GM23338 (cell line): ENCODE data around the gene MAPK8IP3. TPM values are rescaled to one million over a fixed set of nuclear protein-coding genes. Genes with fewer than 3 reads are reported as not detected.
A peak's percentile ranks its signal among the peaks of the same experiment; 100 is the strongest.

ENCODE experiments used
- ATAC-seq: fragments of 200-7000 bp; cut with Tn5 transposase; 3 replicates; pipeline ENCODE4 v1.9.1; 2020
- DNase-seq: peaks from one replicate; pipeline ENCODE4 v3.0.0-alpha.2; 2015; ENCODE audit warnings: low spot score
- H2AFZ ChIP-seq: fragments of 200-600 bp; sonication (generic); 2 replicates; pipeline ENCODE4 v1.8.0; 2016; ENCODE audit warnings: antibody characterized with exemption, mild to moderate bottlenecking, moderate library complexity
- H3F3A ChIP-seq: fragments of 200-600 bp; sonication (generic); replicated peaks from 2 replicates; pipeline ENCODE4 v1.8.0; 2017; ENCODE audit warnings: antibody characterized with exemption, mixed run types, low read depth
- H3K27ac ChIP-seq: fragments of 200-600 bp; sonication (generic); 2 replicates; pipeline ENCODE4 v1.6.1; 2016; ENCODE audit warnings: low read depth
- H3K27me3 ChIP-seq: fragments of 200-600 bp; sonication (generic); 2 replicates; pipeline ENCODE4 v1.8.0; 2016; ENCODE audit warnings: mild to moderate bottlenecking, mixed run types, moderate library complexity; ENCODE audit not compliant: insufficient read depth
- H3K36me3 ChIP-seq: fragments of 200-600 bp; sonication (generic); 2 replicates; pipeline ENCODE4 v1.8.0; 2016; ENCODE audit warnings: mild to moderate bottlenecking; ENCODE audit not compliant: insufficient read depth
- H3K4me1 ChIP-seq: fragments of 200-600 bp; sonication (generic); 2 replicates; pipeline ENCODE4 v1.8.0; 2016; ENCODE audit warnings: mild to moderate bottlenecking, moderate library complexity; ENCODE audit not compliant: insufficient read depth
- H3K4me2 ChIP-seq: fragments of 200-600 bp; sonication (generic); 2 replicates; pipeline ENCODE4 v1.7.1; 2017; ENCODE audit warnings: mixed run types
- H3K4me3 ChIP-seq: fragments of 200-600 bp; sonication (generic); 2 replicates; pipeline ENCODE4 v1.6.1; 2016; ENCODE audit warnings: mixed run types
- H3K79me2 ChIP-seq: fragments of 200-600 bp; sonication (generic); replicated peaks from 2 replicates; pipeline ENCODE4 v1.8.0; 2017; ENCODE audit warnings: mild to moderate bottlenecking; ENCODE audit not compliant: insufficient read depth
- H3K9me2 ChIP-seq: fragments of 200-600 bp; sonication (generic); 2 replicates; pipeline ENCODE4 v1.8.0; 2017; ENCODE audit not compliant: insufficient read depth
- H4K20me1 ChIP-seq: fragments of 200-600 bp; sonication (generic); replicated peaks from 2 replicates; pipeline ENCODE4 v1.8.0; 2017; ENCODE audit warnings: mild to moderate bottlenecking; ENCODE audit not compliant: insufficient read depth
- H3K27ac Mint-ChIP-seq: 2 replicates; pipeline ENCODE4 v1.8.0; 2020; ENCODE audit warnings: inconsistent platforms, mild to moderate bottlenecking, moderate library complexity, mixed read lengths
- H3K27me3 Mint-ChIP-seq: 3 replicates; pipeline ENCODE4 v1.8.0; 2022; ENCODE audit warnings: low read depth, mild to moderate bottlenecking, moderate library complexity, mixed read lengths, inconsistent platforms; ENCODE audit not compliant: insufficient read depth, poor library complexity
- H3K36me3 Mint-ChIP-seq: 3 replicates; pipeline ENCODE4 v1.8.0; 2021; ENCODE audit warnings: low read depth, mild to moderate bottlenecking, inconsistent platforms, moderate library complexity, mixed read lengths
- H3K4me1 Mint-ChIP-seq: 3 replicates; pipeline ENCODE4 v1.8.0; 2020; ENCODE audit warnings: mild to moderate bottlenecking, inconsistent platforms, mixed read lengths
- H3K4me3 Mint-ChIP-seq: 3 replicates; pipeline ENCODE4 v1.8.0; 2021; ENCODE audit warnings: moderate library complexity, mild to moderate bottlenecking, inconsistent platforms, mixed read lengths
- H3K9me3 Mint-ChIP-seq: 3 replicates; pipeline ENCODE4 v1.8.0; 2020; ENCODE audit warnings: moderate library complexity, mild to moderate bottlenecking, inconsistent platforms, mixed read lengths
- CREB1 ChIP-seq: fragments of 250-450 bp; sonication (Bioruptor Pico); IDR thresholded peaks from 2 replicates; pipeline ENCODE4 v1.5.0; 2020; ENCODE audit warnings: low read depth, mild to moderate bottlenecking, moderate library complexity
- EZH2phosphoT487 ChIP-seq: fragments of 200-600 bp; sonication (generic); IDR thresholded peaks from one replicate; pipeline ENCODE4 v1.8.1; 2018; ENCODE audit warnings: antibody characterized with exemption; ENCODE audit not compliant: unreplicated experiment
- JUNB ChIP-seq: IDR thresholded peaks from one replicate; pipeline ENCODE4 v1.6.1; 2016; ENCODE audit warnings: antibody characterized with exemption; ENCODE audit not compliant: unreplicated experiment
- NANOG ChIP-seq: IDR thresholded peaks from 2 replicates; pipeline ENCODE4 v1.6.1; 2016; ENCODE audit warnings: antibody characterized with exemption, borderline replicate concordance
- POLR2AphosphoS5 ChIP-seq: IDR thresholded peaks from 2 replicates; pipeline ENCODE4 v1.6.1; 2016; ENCODE audit warnings: antibody characterized with exemption, low read depth
- STAT1 ChIP-seq: IDR thresholded peaks from one replicate; pipeline ENCODE4 v1.6.1; 2016; ENCODE audit warnings: antibody characterized with exemption; ENCODE audit not compliant: unreplicated experiment
- ZNF114 ChIP-seq: fragments of 250-450 bp; sonication (Bioruptor Pico); IDR thresholded peaks from 2 replicates; pipeline ENCODE4 v1.5.0; 2020; ENCODE audit warnings: mild to moderate bottlenecking, moderate library complexity
- ZNF331 ChIP-seq: fragments of 250-450 bp; sonication (Bioruptor Pico); IDR thresholded peaks from 2 replicates; pipeline ENCODE4 v1.5.0; 2020; ENCODE audit warnings: low read depth, mild to moderate bottlenecking, moderate library complexity
- polyA plus RNA-seq: library from polyadenylated mRNA; unstranded; fragments of >200 nt; fragmentation: Nextera tagmentation; extraction: Ambion mirVana; gene quantifications from 2 replicates; pipeline ENCODE4 v1.2.1, GENCODE V29; 2016
- total RNA-seq: library from RNA; depleted of rRNA; stranded (reverse); fragments of >200 nt; shearing (Covaris generic); gene quantifications from 2 replicates; pipeline ENCODE4 v1.2.3, GENCODE V29; 2014
- TF ChIP-seq, protein P1 (sequence below), 2 experiments: fragments of 200-600 bp in 1 of 2; sonication (generic) in 1 of 2; conservative IDR thresholded peaks; 2 replicates each; pipeline versions ENCODE4 v1.5.1 to v1.6.1; 2016 to 2017; ENCODE audit warnings: antibody characterized with exemption in 2 of 2, low read depth in 2 of 2, mild to moderate bottlenecking in 2 of 2, moderate library complexity in 1 of 2
- TF ChIP-seq, protein P2 (sequence below): IDR thresholded peaks from one replicate; pipeline ENCODE4 v1.6.1; 2018; ENCODE audit warnings: antibody characterized with exemption; ENCODE audit not compliant: unreplicated experiment
- TF ChIP-seq, protein P3 (sequence below): IDR thresholded peaks from 2 replicates; pipeline ENCODE4 v1.6.1; 2016; ENCODE audit warnings: antibody characterized with exemption

The MAPK8IP3 gene
- total and polyA plus RNA-seq, 2 experiments from 2014 or later = 11.3 to 58.4 TPM

DNA sequence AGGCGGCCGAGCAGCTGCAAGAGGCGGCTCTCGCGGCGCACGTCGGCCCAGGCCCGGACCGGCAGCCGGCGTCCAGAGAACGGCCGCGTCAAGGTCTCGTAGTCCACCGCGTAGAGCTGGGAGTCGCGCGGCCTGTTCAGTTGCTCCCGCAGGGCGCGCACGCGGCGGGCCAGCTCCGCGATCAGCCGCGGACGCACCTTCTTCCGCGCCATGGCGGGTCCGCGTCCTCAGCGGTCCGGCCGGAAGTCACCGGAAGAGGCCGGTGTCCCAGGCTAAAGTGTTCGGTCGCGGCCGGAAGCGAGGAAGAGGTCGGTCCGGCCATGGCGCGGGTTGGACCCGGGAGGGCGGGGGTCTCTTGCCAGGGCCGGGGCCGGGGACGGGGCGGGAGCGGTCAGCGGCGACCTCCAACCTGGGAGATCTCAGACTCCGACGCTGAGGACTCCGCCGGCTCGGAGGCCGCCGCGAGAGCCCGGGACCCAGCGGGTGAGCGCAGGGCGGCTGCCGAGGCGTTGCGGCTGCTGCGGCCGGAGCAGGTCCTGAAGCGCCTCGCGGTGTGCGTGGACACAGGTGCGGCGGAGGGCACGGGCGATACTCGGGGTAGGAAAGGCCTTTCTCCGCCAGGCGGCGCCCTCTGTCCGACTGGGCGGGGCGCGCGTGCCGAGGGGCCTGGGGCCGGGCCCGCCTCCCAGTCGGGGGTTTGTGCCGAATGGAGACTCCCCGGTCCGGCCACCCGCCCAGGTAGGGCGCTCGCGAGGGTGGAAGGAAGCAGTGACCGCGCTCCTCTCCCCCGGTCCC is 67.1 kb downstream of the MAPK8IP3 start, which contains the start of gene MRPS34:
Gene MRPS34 (minus strand): TSS at position 227 of the 795 bp plus-strand sequence. CDS start 15 bp downstream, at position 212.
- Mint-ChIP-seq H3K4me3 (peak within 1 kb of the TSS; percentile 99), H3K27me3 (peaks cover 25% of the 10 kb centered on the region), H3K4me1 (peaks cover 8% of the 10 kb centered on the region), H3K27ac (peak within 1 kb of the TSS; percentile 99), H3K36me3 (peaks cover 23% of the 10 kb centered on the region), H3K9me3 (peaks cover 4% of the 10 kb centered on the region; the same call in 2 of the 3 replicates)
- H3K27ac ChIP-seq = peak within 1 kb of the TSS; percentile 91
- H3K4me1 ChIP-seq = peaks cover 4% of the 10 kb centered on the region
- H3K79me2 ChIP-seq = peaks cover 15% of the 10 kb centered on the region
- no peaks in the 10 kb centered on the region for H3K36me3 ChIP-seq
- no peaks in the 10 kb centered on the region; the same call in 1 of the 2 replicates for H4K20me1 ChIP-seq
- H3K4me2 ChIP-seq = peak within 1 kb of the TSS; percentile 96
- 0 out of 2 replicates have a peak within 1 kb of the TSS, but pooled peaks have one; percentile 52 for H2AFZ ChIP-seq
- no peaks in the 10 kb centered on the region for H3K27me3 ChIP-seq
- peak; percentile 95 for DNase-seq
- H3F3A ChIP-seq = peaks cover 14% of the 10 kb centered on the region; the same call in 1 of the 2 replicates
- peak; percentile 55 for ATAC-seq
- TF ChIP-seq, protein P1, sequence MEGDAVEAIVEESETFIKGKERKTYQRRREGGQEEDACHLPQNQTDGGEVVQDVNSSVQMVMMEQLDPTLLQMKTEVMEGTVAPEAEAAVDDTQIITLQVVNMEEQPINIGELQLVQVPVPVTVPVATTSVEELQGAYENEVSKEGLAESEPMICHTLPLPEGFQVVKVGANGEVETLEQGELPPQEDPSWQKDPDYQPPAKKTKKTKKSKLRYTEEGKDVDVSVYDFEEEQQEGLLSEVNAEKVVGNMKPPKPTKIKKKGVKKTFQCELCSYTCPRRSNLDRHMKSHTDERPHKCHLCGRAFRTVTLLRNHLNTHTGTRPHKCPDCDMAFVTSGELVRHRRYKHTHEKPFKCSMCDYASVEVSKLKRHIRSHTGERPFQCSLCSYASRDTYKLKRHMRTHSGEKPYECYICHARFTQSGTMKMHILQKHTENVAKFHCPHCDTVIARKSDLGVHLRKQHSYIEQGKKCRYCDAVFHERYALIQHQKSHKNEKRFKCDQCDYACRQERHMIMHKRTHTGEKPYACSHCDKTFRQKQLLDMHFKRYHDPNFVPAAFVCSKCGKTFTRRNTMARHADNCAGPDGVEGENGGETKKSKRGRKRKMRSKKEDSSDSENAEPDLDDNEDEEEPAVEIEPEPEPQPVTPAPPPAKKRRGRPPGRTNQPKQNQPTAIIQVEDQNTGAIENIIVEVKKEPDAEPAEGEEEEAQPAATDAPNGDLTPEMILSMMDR (conservative IDR thresholded peaks at IDR 0.05; ENCODE audit: low read depth in 2 of 2) = peak; percentile 55 to 84
- no peak for TF ChIP-seq ZNF331 (CRISPR knock-in tag)
- no peak for TF ChIP-seq ZNF114 (CRISPR knock-in tag)
- TF ChIP-seq, protein P2, sequence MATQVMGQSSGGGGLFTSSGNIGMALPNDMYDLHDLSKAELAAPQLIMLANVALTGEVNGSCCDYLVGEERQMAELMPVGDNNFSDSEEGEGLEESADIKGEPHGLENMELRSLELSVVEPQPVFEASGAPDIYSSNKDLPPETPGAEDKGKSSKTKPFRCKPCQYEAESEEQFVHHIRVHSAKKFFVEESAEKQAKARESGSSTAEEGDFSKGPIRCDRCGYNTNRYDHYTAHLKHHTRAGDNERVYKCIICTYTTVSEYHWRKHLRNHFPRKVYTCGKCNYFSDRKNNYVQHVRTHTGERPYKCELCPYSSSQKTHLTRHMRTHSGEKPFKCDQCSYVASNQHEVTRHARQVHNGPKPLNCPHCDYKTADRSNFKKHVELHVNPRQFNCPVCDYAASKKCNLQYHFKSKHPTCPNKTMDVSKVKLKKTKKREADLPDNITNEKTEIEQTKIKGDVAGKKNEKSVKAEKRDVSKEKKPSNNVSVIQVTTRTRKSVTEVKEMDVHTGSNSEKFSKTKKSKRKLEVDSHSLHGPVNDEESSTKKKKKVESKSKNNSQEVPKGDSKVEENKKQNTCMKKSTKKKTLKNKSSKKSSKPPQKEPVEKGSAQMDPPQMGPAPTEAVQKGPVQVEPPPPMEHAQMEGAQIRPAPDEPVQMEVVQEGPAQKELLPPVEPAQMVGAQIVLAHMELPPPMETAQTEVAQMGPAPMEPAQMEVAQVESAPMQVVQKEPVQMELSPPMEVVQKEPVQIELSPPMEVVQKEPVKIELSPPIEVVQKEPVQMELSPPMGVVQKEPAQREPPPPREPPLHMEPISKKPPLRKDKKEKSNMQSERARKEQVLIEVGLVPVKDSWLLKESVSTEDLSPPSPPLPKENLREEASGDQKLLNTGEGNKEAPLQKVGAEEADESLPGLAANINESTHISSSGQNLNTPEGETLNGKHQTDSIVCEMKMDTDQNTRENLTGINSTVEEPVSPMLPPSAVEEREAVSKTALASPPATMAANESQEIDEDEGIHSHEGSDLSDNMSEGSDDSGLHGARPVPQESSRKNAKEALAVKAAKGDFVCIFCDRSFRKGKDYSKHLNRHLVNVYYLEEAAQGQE = no peak
- no peak for TF ChIP-seq STAT1
- TF ChIP-seq, protein P3, sequence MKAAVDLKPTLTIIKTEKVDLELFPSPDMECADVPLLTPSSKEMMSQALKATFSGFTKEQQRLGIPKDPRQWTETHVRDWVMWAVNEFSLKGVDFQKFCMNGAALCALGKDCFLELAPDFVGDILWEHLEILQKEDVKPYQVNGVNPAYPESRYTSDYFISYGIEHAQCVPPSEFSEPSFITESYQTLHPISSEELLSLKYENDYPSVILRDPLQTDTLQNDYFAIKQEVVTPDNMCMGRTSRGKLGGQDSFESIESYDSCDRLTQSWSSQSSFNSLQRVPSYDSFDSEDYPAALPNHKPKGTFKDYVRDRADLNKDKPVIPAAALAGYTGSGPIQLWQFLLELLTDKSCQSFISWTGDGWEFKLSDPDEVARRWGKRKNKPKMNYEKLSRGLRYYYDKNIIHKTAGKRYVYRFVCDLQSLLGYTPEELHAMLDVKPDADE = peak; percentile 81
- no peak for TF ChIP-seq JUNB
- peak; percentile 67 for TF ChIP-seq CREB1 (CRISPR knock-in tag)
- no peak for TF ChIP-seq NANOG
- TF ChIP-seq POLR2AphosphoS5 = peak; percentile 60; the same call in 1 of the 2 replicates
- no peak for TF ChIP-seq EZH2phosphoT487
- H3K4me3 ChIP-seq = peak within 1 kb of the TSS; percentile 97
- no peaks in the 10 kb centered on the region for H3K9me2 ChIP-seq
